ENCODE measurements around the gene JOSD2. TPM values are rescaled to one million over a fixed set of nuclear protein-coding genes. Genes with fewer than 3 reads are reported as not detected.

JOSD2 gene
- total RNA-seq, 1 experiment from 2014 or later = 40.9 TPM

DNA sequence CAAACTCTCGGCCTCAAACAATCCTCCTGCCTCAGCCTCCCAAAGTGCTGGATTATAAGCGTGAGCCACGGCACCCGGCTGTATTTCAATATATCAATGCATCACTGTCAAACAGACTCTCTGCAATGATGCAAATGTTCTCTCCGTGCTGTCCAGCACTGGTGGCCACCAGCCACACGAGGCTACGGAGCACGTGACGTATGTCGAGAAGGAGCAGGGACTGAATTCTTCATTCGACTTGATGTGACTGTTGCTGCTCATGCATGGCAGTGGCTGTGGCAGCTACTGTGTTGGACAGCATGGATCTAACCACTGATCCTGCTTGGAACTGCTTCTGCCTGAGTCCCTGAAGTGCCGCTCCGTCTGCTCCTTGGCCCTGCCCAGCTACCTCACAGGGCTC lies 47.5 kb upstream of the JOSD2 start:
- H4K20me1 ChIP-seq (ENCODE audit: insufficient read depth) = no peaks in the 10 kb centered on the region
- no peak overlapping the region for H3K4me2 ChIP-seq (ENCODE audit: low read length)
- H3K27ac ChIP-seq (ENCODE audit: low read depth, low read length) = no peak overlapping the region; the same call in 1 of the 2 replicates
- no peak overlapping the region for H3K9ac ChIP-seq (ENCODE audit: low read length)
- no TSS peak for BruUV-seq (replicated peaks)
- TF ChIP-seq, protein P1, sequence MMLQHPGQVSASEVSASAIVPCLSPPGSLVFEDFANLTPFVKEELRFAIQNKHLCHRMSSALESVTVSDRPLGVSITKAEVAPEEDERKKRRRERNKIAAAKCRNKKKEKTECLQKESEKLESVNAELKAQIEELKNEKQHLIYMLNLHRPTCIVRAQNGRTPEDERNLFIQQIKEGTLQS (IDR thresholded peaks at IDR 0.05) = no peak
- TF ChIP-seq YY1 (IDR thresholded peaks at IDR 0.05; ENCODE audit: extremely low read depth, insufficient replicate concordance, low read depth, low read length) (no peak), EGR1 (IDR thresholded peaks at IDR 0.05; ENCODE audit: low read depth) (no peak), EZH2phosphoT487 (IDR thresholded peaks at IDR 0.05; ENCODE audit: borderline replicate concordance) (no peak), RAD21 (IDR thresholded peaks at IDR 0.05; ENCODE audit: low read depth) (no peak)
- TF ChIP-seq, protein P2, sequence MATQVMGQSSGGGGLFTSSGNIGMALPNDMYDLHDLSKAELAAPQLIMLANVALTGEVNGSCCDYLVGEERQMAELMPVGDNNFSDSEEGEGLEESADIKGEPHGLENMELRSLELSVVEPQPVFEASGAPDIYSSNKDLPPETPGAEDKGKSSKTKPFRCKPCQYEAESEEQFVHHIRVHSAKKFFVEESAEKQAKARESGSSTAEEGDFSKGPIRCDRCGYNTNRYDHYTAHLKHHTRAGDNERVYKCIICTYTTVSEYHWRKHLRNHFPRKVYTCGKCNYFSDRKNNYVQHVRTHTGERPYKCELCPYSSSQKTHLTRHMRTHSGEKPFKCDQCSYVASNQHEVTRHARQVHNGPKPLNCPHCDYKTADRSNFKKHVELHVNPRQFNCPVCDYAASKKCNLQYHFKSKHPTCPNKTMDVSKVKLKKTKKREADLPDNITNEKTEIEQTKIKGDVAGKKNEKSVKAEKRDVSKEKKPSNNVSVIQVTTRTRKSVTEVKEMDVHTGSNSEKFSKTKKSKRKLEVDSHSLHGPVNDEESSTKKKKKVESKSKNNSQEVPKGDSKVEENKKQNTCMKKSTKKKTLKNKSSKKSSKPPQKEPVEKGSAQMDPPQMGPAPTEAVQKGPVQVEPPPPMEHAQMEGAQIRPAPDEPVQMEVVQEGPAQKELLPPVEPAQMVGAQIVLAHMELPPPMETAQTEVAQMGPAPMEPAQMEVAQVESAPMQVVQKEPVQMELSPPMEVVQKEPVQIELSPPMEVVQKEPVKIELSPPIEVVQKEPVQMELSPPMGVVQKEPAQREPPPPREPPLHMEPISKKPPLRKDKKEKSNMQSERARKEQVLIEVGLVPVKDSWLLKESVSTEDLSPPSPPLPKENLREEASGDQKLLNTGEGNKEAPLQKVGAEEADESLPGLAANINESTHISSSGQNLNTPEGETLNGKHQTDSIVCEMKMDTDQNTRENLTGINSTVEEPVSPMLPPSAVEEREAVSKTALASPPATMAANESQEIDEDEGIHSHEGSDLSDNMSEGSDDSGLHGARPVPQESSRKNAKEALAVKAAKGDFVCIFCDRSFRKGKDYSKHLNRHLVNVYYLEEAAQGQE (IDR thresholded peaks at IDR 0.05; ENCODE audit: low read depth) = no peak
- no peak for DNase-seq (ENCODE audit: low read depth, low spot score)
- H3K9me3 ChIP-seq (ENCODE audit: control insufficient read depth in 1 of 2, insufficient read depth in 1 of 2, low read depth in 1 of 2, low read length in 2 of 2) = no peaks in the 10 kb centered on the region
- ChIA-PET RAD21 (ENCODE audit: low non-redundant PET in 1 of 2, low total read pairs in 2 of 2, uncharacterized antibody in 2 of 2, unreplicated experiment in 2 of 2) (no interaction called here), CTCF (no interaction called here), POLR2A (no interaction called here)
- H3K36me3 ChIP-seq (ENCODE audit: control insufficient read depth in 1 of 2, insufficient read depth in 2 of 2, low read length in 2 of 2) = no peaks in the 10 kb centered on the region
- H3K4me1 ChIP-seq (ENCODE audit: control insufficient read depth in 1 of 2, insufficient read depth in 2 of 2, low read length in 2 of 2) = peaks cover 10 to 19% of the 10 kb centered on the region in 2 experiments; a peak in 3 of 4 replicates
- intact Hi-C loops (cut with micrococcal nuclease) = no loop called here
- H3K9me2 ChIP-seq (ENCODE audit: insufficient read depth) = no peaks in the 10 kb centered on the region
- no peaks in the 10 kb centered on the region for H3K27me3 ChIP-seq (ENCODE audit: insufficient read depth, low read length)
- H2AFZ ChIP-seq (ENCODE audit: low read depth, low read length, poor library complexity, severe bottlenecking) = no peak overlapping the region
- ATAC-seq = no peak
- H3K4me3 ChIP-seq (replicated peaks in 1 of 2; ENCODE audit: low read depth in 1 of 2, low read length in 2 of 2) = no peak overlapping the region
- no peaks in the 10 kb centered on the region for H3K79me2 ChIP-seq (ENCODE audit: insufficient read depth, low read length)

Data from HCT116 (cell line).